Neuronal stem cell (in vitro differentiated cells): ENCODE data around the gene CPD.
A peak's percentile ranks its signal among the peaks of the same experiment; 100 is the strongest.

Experiments
- DNase-seq: peaks from one replicate; pipeline ENCODE4 v3.0.0-alpha.2; 2013; ENCODE audit warnings: low spot score
- H2AFZ ChIP-seq: one replicate; pipeline ENCODE4 v1.6.1; 2013; ENCODE audit warnings: mild to moderate bottlenecking, low read length, inconsistent platforms
- H2AK5ac ChIP-seq: 2 replicates; pipeline ENCODE4 v1.6.1; 2013; ENCODE audit warnings: low read depth, mild to moderate bottlenecking, inconsistent platforms, low read length, moderate library complexity, mixed read lengths
- H2BK120ac ChIP-seq: 2 replicates; pipeline ENCODE4 v1.6.1; 2013; ENCODE audit warnings: low read depth, mild to moderate bottlenecking, inconsistent platforms, low read length, moderate library complexity, mixed read lengths
- H2BK12ac ChIP-seq: one replicate; pipeline ENCODE4 v1.6.1; 2013; ENCODE audit warnings: low read length, inconsistent platforms
- H2BK15ac ChIP-seq: 2 replicates; pipeline ENCODE4 v1.6.1; 2013; ENCODE audit warnings: mild to moderate bottlenecking, low read length, inconsistent platforms, mixed read lengths
- H2BK5ac ChIP-seq: one replicate; pipeline ENCODE4 v1.6.1; 2013; ENCODE audit warnings: inconsistent platforms, mild to moderate bottlenecking, low read length, moderate library complexity
- H3K14ac ChIP-seq: one replicate; pipeline ENCODE4 v1.6.1; 2013; ENCODE audit warnings: low read length, inconsistent platforms
- H3K18ac ChIP-seq: 2 replicates; pipeline ENCODE4 v1.6.1; 2013; ENCODE audit warnings: low read length, inconsistent platforms
- H3K23ac ChIP-seq: 2 replicates; pipeline ENCODE4 v1.6.1; 2013; ENCODE audit warnings: low read depth, mild to moderate bottlenecking, mixed read lengths, low read length, inconsistent platforms; ENCODE audit not compliant: poor library complexity
- H3K27ac ChIP-seq: replicated peaks from 3 replicates; pipeline ENCODE4 v1.5.1; 2013; ENCODE audit warnings: low read length, inconsistent platforms
- H3K27me3 ChIP-seq, 3 experiments: 2 replicates each; pipeline ENCODE4 v1.6.1; 2013; ENCODE audit warnings: low read length in 3 of 3, mild to moderate bottlenecking in 2 of 3, inconsistent platforms in 1 of 3, low read depth in 1 of 3, mixed read lengths in 1 of 3, moderate library complexity in 1 of 3; ENCODE audit not compliant: control insufficient read depth in 3 of 3, insufficient read depth in 3 of 3
- H3K36me3 ChIP-seq, 2 donors: replicated peaks in 1 of 2; 2 replicates each; pipeline ENCODE4 v1.6.1; 2013; ENCODE audit warnings: low read length in 2 of 2; ENCODE audit not compliant: control insufficient read depth in 2 of 2, insufficient read depth in 2 of 2
- H3K4ac ChIP-seq: 2 replicates; pipeline ENCODE4 v1.6.1; 2013; ENCODE audit warnings: inconsistent platforms, mild to moderate bottlenecking, low read length, moderate library complexity
- H3K4me1 ChIP-seq, 2 donors: 1 replicate in 1 of 2; 2 replicates in 1 of 2; pipeline ENCODE4 v1.6.1; 2013; ENCODE audit warnings: low read length in 2 of 2, low read depth in 1 of 2; ENCODE audit not compliant: control insufficient read depth in 2 of 2, insufficient read depth in 1 of 2
- H3K4me2 ChIP-seq: one replicate; pipeline ENCODE4 v1.6.1; 2013; ENCODE audit warnings: mild to moderate bottlenecking, low read length, inconsistent platforms; ENCODE audit not compliant: insufficient read depth, poor library complexity, severe bottlenecking
- H3K4me3 ChIP-seq, 2 donors: 2 replicates each; pipeline ENCODE4 v1.5.1; 2013; ENCODE audit warnings: low read length in 2 of 2, mild to moderate bottlenecking in 2 of 2, inconsistent platforms in 1 of 2, moderate library complexity in 1 of 2
- H3K79me1 ChIP-seq: one replicate; pipeline ENCODE4 v1.6.1; 2013; ENCODE audit warnings: low read depth, mild to moderate bottlenecking, inconsistent platforms, low read length, moderate library complexity
- H3K9ac ChIP-seq: one replicate; pipeline ENCODE4 v1.6.1; 2013; ENCODE audit warnings: mild to moderate bottlenecking, low read depth, low read length, inconsistent platforms; ENCODE audit not compliant: poor library complexity
- H3K9me3 ChIP-seq, 2 donors: replicated peaks in 1 of 2; 2 replicates each; pipeline versions ENCODE3 to v1.6.1; 2013; ENCODE audit warnings: low read length in 2 of 2, mild to moderate bottlenecking in 2 of 2, inconsistent platforms in 1 of 2, low read depth in 1 of 2, mixed read lengths in 1 of 2, moderate library complexity in 1 of 2; ENCODE audit not compliant: control insufficient read depth in 2 of 2, insufficient read depth in 1 of 2
- H4K8ac ChIP-seq: one replicate; pipeline ENCODE4 v1.6.1; 2013; ENCODE audit warnings: low read depth, mild to moderate bottlenecking, inconsistent platforms, low read length, moderate library complexity
- H4K91ac ChIP-seq: one replicate; pipeline ENCODE4 v1.6.1; 2013; ENCODE audit warnings: low read length, low read depth, mild to moderate bottlenecking, inconsistent platforms; ENCODE audit not compliant: poor library complexity
- WGBS, 2 donors: extraction: QIAGEN DNeasy Blood & Tissue Kit; methylation state at CpG; one replicate each; pipeline ENCODE4 v1.1.7; 2013; ENCODE audit warnings: missing lambda C conversion rate in 2 of 2, mixed read lengths in 1 of 2; ENCODE audit not compliant: insufficient read length in 2 of 2, insufficient replicate concordance in 1 of 2; ENCODE audit errors: extremely low coverage in 2 of 2; 5-methylcytosine and 5-hydroxymethylcytosine counted together

The CPD gene

DNA sequence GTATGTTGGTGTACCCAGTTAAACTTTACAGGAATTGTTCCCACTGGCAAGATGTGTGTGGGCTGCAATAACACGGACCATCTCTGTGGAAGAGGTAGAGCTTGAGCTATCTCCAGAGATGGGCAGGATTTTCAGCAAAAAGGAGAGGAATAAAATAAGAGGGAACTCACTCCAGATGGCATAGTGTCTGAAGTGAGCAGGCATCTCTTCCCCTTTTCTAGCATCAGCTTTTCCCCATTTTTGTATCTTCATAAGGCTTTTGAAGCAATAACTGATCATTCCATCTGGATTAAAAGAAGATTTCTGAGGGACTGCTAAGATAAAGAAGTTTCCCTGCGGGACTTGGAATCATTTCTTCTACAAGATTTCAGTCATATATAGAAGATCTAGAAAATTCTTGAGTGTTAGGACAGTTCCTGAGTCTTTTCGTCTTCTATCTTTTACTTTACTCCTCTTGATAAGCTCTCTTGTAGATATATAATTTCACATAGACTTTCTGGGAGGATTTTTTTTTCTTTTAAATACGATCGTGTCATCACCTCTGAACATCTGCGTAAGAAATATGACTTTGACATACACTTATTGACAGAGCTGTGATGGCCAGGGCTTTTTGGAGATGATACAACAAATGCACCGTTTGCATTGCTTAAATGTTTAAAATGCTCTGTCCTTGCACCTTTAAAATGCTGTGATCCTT lies 2.1 kb downstream of the CPD start:
- peaks cover 0 to 20% of the 10 kb centered on the region in 2 donors for H3K36me3 ChIP-seq
- H4K91ac ChIP-seq = no peak overlapping the region
- H3K9me3 ChIP-seq = no peaks in the 10 kb centered on the region
- no peak overlapping the region for H2BK120ac ChIP-seq
- no peak overlapping the region for H2BK5ac ChIP-seq
- H3K4me3 ChIP-seq = peak overlapping the region in 1 of 2 donors; percentile 80
- no peak overlapping the region for H2AFZ ChIP-seq
- no peak overlapping the region for H3K9ac ChIP-seq
- no peak for DNase-seq
- peaks cover 6% of the 10 kb centered on the region for H3K79me1 ChIP-seq
- H3K27ac ChIP-seq = no peak overlapping the region
- no peak overlapping the region for H2AK5ac ChIP-seq
- H4K8ac ChIP-seq = no peak overlapping the region
- no peak overlapping the region for H2BK15ac ChIP-seq
- no peak overlapping the region for H3K23ac ChIP-seq
- H3K4me2 ChIP-seq = no peak overlapping the region
- no peak overlapping the region for H3K14ac ChIP-seq
- H3K4me1 ChIP-seq = peaks cover 6 to 33% of the 10 kb centered on the region in 2 donors
- H3K4ac ChIP-seq = no peak overlapping the region
- WGBS, 2 donors = no CpG with 5 or more reads among the region's 7 CpGs
- no peak overlapping the region for H3K18ac ChIP-seq
- H3K27me3 ChIP-seq = peaks cover 0 to 14% (median 0%) of the 10 kb centered on the region in 3 experiments
- H2BK12ac ChIP-seq = no peak overlapping the region

DNA sequence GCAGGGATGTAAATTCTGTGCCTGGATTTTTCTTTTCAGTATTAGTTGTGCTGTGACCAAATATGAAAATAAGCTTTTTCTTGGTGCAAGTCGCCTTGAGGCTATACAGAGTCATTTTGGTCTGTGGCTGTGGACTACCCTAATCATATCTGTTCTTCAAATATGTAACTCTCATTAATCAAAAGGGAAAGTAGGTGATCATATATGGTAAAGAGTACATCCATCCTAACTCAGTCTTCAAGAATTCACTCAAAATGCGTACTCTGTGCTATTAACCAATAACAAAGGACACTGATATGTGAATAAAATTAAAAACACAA lies 2.6 kb downstream of the CPD start:
- Histone ChIP-seq H2BK5ac (no peak overlapping the region), H2AK5ac (no peak overlapping the region), H4K91ac (no peak overlapping the region), H3K4ac (no peak overlapping the region), H3K23ac (no peak overlapping the region), H3K4me1 (peaks cover 6 to 33% of the 10 kb centered on the region in 2 donors), H3K4me3 (no peak overlapping the region), H3K18ac (no peak overlapping the region), H3K79me1 (peaks cover 6% of the 10 kb centered on the region), H2BK120ac (no peak overlapping the region), H2BK12ac (no peak overlapping the region), H4K8ac (no peak overlapping the region), H2BK15ac (no peak overlapping the region), H3K27ac (no peak overlapping the region), H3K9ac (no peak overlapping the region), H3K4me2 (no peak overlapping the region), H3K14ac (no peak overlapping the region), H3K36me3 (peaks cover 2 to 25% of the 10 kb centered on the region in 2 donors), H3K27me3 (peaks cover 0 to 14% (median 0%) of the 10 kb centered on the region in 3 experiments), H2AFZ (no peak overlapping the region), H3K9me3 (no peaks in the 10 kb centered on the region)
- no CpG with 5 or more reads among the region's 2 CpGs for WGBS, 2 donors
- no peak for DNase-seq

DNA sequence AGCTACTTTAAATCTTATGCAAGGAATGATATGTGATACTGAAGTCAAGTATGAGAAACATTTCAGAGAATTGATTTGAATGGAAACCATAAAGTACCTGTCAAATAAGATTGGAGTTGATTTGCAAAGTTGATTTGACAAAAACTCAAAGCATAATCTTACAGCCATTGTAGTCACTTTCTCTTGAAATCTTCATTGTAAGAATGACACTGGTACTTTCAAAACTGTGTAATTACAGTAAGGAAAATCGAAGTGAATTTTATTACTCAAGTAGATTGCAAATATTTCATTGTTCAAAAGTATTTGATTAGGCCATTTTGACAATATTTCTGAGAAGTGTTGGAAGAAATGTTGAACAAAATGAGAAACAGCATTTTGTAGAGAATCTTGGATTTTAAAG lies 3.6 kb downstream of the CPD start:
- peaks cover 6% of the 10 kb centered on the region for H3K79me1 ChIP-seq
- H3K9ac ChIP-seq = no peak overlapping the region
- peaks cover 4 to 25% of the 10 kb centered on the region in 2 donors for H3K4me1 ChIP-seq
- no peak overlapping the region for H3K18ac ChIP-seq
- peaks cover 0 to 10% (median 0%) of the 10 kb centered on the region in 3 experiments for H3K27me3 ChIP-seq
- H2BK12ac ChIP-seq = no peak overlapping the region
- no peak overlapping the region for H2BK5ac ChIP-seq
- H2BK15ac ChIP-seq = no peak overlapping the region
- H3K14ac ChIP-seq = no peak overlapping the region
- peaks cover 2 to 36% of the 10 kb centered on the region in 2 donors for H3K36me3 ChIP-seq
- no peak overlapping the region for H2AK5ac ChIP-seq
- no peak overlapping the region for H3K27ac ChIP-seq
- no peak overlapping the region for H3K4me3 ChIP-seq
- H3K23ac ChIP-seq = no peak overlapping the region
- no peak overlapping the region for H2AFZ ChIP-seq
- H3K4me2 ChIP-seq = no peak overlapping the region
- no peak for DNase-seq
- H4K8ac ChIP-seq = no peak overlapping the region
- H4K91ac ChIP-seq = no peak overlapping the region
- no peaks in the 10 kb centered on the region for H3K9me3 ChIP-seq
- WGBS, 2 donors = no CpG with 5 or more reads among the region's 1 CpG
- no peak overlapping the region for H3K4ac ChIP-seq
- H2BK120ac ChIP-seq = no peak overlapping the region

DNA sequence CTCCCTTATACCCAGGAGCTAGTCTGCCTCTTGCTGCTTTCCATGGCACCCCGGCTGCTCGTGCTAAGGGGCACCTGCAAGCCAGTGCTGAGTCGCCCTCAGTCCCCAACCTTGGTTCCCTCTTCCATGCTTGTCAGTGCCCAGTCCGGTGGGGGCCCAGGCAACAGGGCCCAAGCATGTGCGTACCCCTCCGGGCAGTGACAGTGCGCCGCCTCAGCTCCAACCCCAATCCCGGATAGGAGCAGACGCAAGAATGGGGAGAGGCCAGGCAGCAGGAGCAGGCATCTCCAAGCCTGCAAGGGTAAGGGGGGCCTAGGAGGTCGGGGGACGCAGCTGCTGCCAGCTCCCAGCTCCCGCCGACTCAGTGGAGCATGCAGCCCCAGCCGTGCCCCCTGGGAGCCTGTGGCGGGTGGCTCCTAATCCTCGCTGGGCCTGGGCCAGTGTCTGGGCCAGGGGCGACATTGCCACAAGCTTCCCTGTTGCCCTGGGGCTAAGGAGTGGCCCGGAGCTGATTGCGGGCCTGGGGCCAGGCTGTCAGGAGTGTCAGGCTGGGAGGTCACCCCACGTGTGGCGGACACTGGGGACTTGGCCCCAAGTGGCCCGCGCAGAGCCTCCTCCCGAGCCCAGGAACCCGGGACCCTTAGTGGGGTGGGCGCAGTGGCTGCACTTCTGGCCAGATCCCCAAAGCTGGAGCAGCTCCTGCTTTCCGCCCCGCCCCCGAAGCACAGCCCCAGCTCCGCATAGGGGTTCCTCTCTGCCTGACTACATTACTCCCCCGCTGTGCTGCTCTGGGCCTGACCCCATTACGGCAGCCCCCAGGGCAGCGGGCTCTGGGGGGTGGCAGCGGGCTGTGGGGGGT lies 9.8 kb downstream of the CPD start:
- Histone ChIP-seq H2BK15ac (peak overlapping the region; percentile 21), H3K18ac (peak overlapping the region; percentile 87), H2AK5ac (peak overlapping the region; percentile 70), H3K27ac (no peak overlapping the region), H4K8ac (peak overlapping the region; percentile 65), H3K4ac (no peak overlapping the region), H2AFZ (no peak overlapping the region), H2BK120ac (no peak overlapping the region), H3K36me3 (peaks cover 2 to 66% of the 10 kb centered on the region in 2 donors), H3K4me1 (peaks cover 0 to 3% of the 10 kb centered on the region in 2 donors), H4K91ac (no peak overlapping the region), H3K79me1 (peaks cover 5% of the 10 kb centered on the region), H3K14ac (peak overlapping the region; percentile 38), H3K27me3 (no peaks in the 10 kb centered on the region), H3K23ac (peak overlapping the region; percentile 96), H2BK12ac (no peak overlapping the region), H2BK5ac (peak overlapping the region; percentile 48), H3K9ac (no peak overlapping the region), H3K4me3 (no peak overlapping the region), H3K4me2 (no peak overlapping the region), H3K9me3 (no peaks in the 10 kb centered on the region)
- no peak for DNase-seq
- WGBS, 2 donors = no CpG with 5 or more reads among the region's 35 CpGs
